Left ventricle myocardium inferior (tissue), 1 donor: Measurements from ENCODE around the gene TMEM132A. TPM values are rescaled to one million over a fixed set of nuclear protein-coding genes. Genes with fewer than 3 reads are reported as not detected.

Experiments used
- DNase-seq: peaks from one replicate; pipeline ENCODE4 v3.0.0-alpha.2; 2020
- H3K27ac ChIP-seq: fragments of 200-600 bp; replicated peaks from 2 replicates; pipeline ENCODE4 v1.8.0; 2021
- H3K27me3 ChIP-seq: fragments of 200-600 bp; 2 replicates; pipeline ENCODE4 v1.8.0; 2021; ENCODE audit warnings: low read depth
- H3K36me3 ChIP-seq: fragments of 200-600 bp; 2 replicates; pipeline ENCODE4 v1.8.0; 2021
- H3K4me1 ChIP-seq: fragments of 200-600 bp; 2 replicates; pipeline ENCODE4 v1.8.0; 2021
- H3K4me3 ChIP-seq: fragments of 200-600 bp; 2 replicates; pipeline ENCODE4 v1.8.0; 2021; ENCODE audit warnings: mild to moderate bottlenecking, moderate library complexity
- H3K9me3 ChIP-seq: fragments of 200-600 bp; replicated peaks from 2 replicates; pipeline ENCODE4 v1.8.0; 2021
- intact Hi-C: fragments of 100-400 bp; cut with micrococcal nuclease; formaldehyde crosslinking; loops from one replicate; pipeline ENCODE4 v1.11.0; 2022
- total RNA-seq: library from RNA; stranded (reverse); fragmentation: NEBNext Ultra II Directional; extraction: Animal tissue kit (Norgen Biotek cat#: 25700); gene quantifications from one replicate; pipeline ENCODE4 v1.2.1, GENCODE V29; 2021
- TF ChIP-seq, protein P1 (sequence below): fragments of 200-600 bp; IDR thresholded peaks from 2 replicates; pipeline ENCODE4 v1.8.0; 2021; ENCODE audit warnings: antibody characterized with exemption, mild to moderate bottlenecking, borderline replicate concordance
- donor health status: DM: no; HTN: yes; CAD: no; lungs with severe emphysema.

TMEM132A gene
- total RNA-seq, 1 donor from 2014 or later, result 6.4 TPM

DNA sequence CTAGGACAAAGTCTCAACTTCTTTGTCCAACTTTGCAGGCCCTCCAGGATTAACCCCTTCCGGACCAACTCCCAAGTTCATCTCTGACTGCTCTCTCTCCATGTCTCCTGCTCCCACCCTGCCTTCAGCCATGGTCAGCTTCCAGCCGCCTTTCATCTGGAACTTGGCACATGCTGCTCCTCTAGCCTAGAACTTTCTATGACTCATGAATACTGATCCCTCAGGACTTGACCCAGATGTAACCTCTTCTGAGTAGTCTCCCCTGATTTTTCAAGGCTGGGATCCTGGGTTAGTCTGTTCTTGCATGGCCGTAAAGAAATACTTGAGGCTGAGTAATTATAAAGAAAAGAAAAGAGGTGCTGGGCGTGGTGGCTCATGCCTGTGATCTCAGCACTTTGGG lies 32.9 kb downstream of the TMEM132A start:
- Histone ChIP-seq H3K9me3 (no peaks in the 10 kb centered on the region), H3K27me3 (no peaks in the 10 kb centered on the region), H3K4me3 (no peak overlapping the region), H3K36me3 (no peaks in the 10 kb centered on the region), H3K4me1 (peaks cover 17% of the 10 kb centered on the region), H3K27ac (no peak overlapping the region)
- TF ChIP-seq, protein P1, sequence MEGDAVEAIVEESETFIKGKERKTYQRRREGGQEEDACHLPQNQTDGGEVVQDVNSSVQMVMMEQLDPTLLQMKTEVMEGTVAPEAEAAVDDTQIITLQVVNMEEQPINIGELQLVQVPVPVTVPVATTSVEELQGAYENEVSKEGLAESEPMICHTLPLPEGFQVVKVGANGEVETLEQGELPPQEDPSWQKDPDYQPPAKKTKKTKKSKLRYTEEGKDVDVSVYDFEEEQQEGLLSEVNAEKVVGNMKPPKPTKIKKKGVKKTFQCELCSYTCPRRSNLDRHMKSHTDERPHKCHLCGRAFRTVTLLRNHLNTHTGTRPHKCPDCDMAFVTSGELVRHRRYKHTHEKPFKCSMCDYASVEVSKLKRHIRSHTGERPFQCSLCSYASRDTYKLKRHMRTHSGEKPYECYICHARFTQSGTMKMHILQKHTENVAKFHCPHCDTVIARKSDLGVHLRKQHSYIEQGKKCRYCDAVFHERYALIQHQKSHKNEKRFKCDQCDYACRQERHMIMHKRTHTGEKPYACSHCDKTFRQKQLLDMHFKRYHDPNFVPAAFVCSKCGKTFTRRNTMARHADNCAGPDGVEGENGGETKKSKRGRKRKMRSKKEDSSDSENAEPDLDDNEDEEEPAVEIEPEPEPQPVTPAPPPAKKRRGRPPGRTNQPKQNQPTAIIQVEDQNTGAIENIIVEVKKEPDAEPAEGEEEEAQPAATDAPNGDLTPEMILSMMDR, result no peak
- intact Hi-C loops, result no loop called here
- DNase-seq, result no peak

DNA sequence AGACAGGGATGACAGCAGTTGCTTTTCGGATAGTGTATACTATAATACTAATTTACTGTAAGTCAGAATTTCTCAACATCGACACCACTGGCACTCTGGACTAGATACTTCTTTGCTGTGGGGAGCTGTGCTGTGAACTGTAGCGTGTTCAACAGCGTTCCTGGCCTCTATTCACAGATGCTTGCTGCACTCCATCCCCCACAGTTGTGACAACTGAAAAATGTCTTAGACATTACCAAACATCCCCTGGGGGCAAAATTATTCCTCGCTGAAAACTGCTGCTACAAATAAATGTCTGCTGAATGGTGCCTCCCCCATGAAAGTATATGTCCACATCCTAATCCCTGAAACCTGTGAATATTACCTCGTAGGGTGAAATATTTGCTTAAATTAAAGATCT lies 35.2 kb downstream of the TMEM132A start:
- DNase-seq, result no peak
- peaks cover 12% of the 10 kb centered on the region for H3K4me1 ChIP-seq
- no peak overlapping the region for H3K27ac ChIP-seq
- intact Hi-C loops, result no loop called here
- H3K9me3 ChIP-seq, result no peaks in the 10 kb centered on the region
- TF ChIP-seq, protein P1, result no peak
- no peaks in the 10 kb centered on the region for H3K36me3 ChIP-seq
- no peaks in the 10 kb centered on the region for H3K27me3 ChIP-seq
- H3K4me3 ChIP-seq, result no peak overlapping the region

DNA sequence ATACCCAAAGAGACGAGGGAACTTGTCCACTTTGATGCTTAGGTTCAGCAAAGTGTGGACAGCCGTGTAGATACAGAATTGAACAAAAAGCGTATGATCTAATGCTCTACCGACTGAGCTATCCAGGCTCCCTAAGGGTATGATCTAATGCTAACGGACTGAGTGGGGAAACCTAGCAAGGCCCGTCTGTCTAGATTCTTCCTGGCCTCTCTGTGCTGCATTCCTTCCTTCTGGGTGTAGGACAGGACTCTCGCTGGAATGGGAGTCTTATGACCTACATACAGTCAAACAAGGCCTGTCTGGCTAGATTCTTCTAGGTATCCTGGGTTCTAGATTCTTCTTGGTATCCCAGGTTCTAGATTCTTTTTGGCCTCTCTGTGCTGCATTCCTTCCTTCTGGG lies 36.1 kb downstream of the TMEM132A start:
- intact Hi-C loops, result no loop called here
- peaks cover 12% of the 10 kb centered on the region for H3K4me1 ChIP-seq
- no peak overlapping the region for H3K27ac ChIP-seq
- TF ChIP-seq, protein P1, result no peak
- no peak for DNase-seq
- H3K27me3 ChIP-seq, result no peaks in the 10 kb centered on the region
- no peaks in the 10 kb centered on the region for H3K36me3 ChIP-seq
- no peaks in the 10 kb centered on the region for H3K9me3 ChIP-seq
- no peak overlapping the region for H3K4me3 ChIP-seq

DNA sequence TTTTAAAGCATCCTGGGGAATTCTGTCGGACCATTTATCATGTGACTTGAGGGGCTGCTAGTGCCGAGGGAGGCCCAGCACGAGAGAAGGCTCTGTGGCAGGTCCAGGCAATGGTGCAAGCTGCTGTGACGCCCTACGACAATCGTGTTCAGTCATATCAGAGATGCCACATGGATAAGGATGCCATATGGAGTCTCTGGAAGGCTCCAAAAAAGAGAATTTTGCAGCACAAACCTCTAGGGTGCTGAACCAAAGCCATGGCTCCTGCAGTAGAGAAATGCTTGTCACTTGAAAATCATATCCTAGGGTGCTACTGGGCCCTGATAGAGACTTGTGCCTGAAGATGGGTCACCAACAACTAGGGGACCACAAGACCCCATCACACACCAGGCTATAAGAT lies 40.5 kb downstream of the TMEM132A start:
- intact Hi-C loops, result no loop called here
- Histone ChIP-seq H3K4me1 (peaks cover 8% of the 10 kb centered on the region), H3K9me3 (peaks cover 8% of the 10 kb centered on the region), H3K4me3 (no peak overlapping the region), H3K27ac (no peak overlapping the region), H3K36me3 (no peaks in the 10 kb centered on the region), H3K27me3 (no peaks in the 10 kb centered on the region)
- TF ChIP-seq, protein P1, result no peak
- DNase-seq, result no peak

DNA sequence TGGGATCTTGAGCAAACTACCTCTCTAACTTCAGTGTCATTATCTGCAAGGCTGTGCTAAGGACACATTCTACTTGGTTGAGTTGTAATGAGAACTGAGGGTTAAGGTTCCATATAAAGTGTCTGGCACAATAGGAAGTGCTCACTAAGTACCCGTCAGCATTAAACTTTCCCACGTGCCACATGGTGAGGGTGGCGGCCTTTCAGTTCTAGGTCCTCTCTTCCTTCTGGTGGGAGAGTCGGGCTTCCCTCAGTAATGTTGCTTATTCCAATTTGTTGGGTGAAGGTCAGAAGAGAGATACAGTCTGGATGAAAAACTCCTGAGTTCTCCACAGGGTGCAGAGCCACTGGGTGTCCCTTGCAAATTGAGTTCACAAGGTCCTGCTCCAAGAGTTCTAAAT lies 42.6 kb downstream of the TMEM132A start:
- Histone ChIP-seq H3K27me3 (no peaks in the 10 kb centered on the region), H3K4me1 (peaks cover 5% of the 10 kb centered on the region), H3K36me3 (no peaks in the 10 kb centered on the region), H3K27ac (no peak overlapping the region), H3K4me3 (no peak overlapping the region), H3K9me3 (peaks cover 8% of the 10 kb centered on the region)
- DNase-seq, result no peak
- TF ChIP-seq, protein P1, result no peak
- intact Hi-C loops, result no loop called here

DNA sequence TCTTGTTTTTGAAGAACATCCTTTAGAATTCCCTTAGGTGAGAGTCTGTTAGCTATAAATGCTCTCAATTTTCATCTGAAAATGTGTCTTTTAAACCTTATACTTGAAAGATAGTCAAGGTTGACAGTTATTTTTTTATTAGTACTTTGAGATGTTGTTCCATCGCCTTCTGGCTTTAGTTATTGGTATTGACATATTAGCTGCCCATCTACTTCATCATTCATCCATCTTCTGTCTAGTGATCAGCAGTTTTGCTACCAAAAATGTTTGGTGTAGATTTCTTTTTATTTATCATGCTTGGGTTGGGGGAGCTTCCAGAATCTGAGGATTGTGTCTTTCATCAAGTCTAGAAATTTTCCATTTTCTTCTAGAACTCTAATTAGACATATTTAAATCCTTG lies 44.0 kb downstream of the TMEM132A start:
- Histone ChIP-seq H3K4me3 (no peak overlapping the region), H3K27ac (no peak overlapping the region), H3K9me3 (peaks cover 8% of the 10 kb centered on the region), H3K36me3 (no peaks in the 10 kb centered on the region), H3K4me1 (no peaks in the 10 kb centered on the region), H3K27me3 (no peaks in the 10 kb centered on the region)
- intact Hi-C loops, result no loop called here
- TF ChIP-seq, protein P1, result no peak
- DNase-seq, result no peak
